ENCODE data around the gene NELL2.
"Not testable (repeated sequence)": the region's sequence is repeated elsewhere in the genome, so short reads cannot be mapped to it uniquely, and the experiment has no call there.

Gene NELL2

GRCh38 chr12:44775901-44776300, 100.2 kb downstream of the NELL2 start:
- DNase-seq, result no peak

- no peak for DNase-seq
These were observed 101.2 kb downstream of the NELL2 start for GRCh38 chr12:44774815-44775411.

- DNase-seq, result no peak
These were observed 104.6 kb downstream of the NELL2 start for GRCh38 chr12:44771485-44772021.

GRCh38 chr12:44765796-44766195, 110.3 kb downstream of the NELL2 start:
- no peak for DNase-seq

GRCh38 chr12:44763021-44763420, 113.1 kb downstream of the NELL2 start:
- no peak for DNase-seq

GRCh38 chr12:44759289-44759688, 116.8 kb downstream of the NELL2 start:
- DNase-seq, result no peak

GRCh38 chr12:44750468-44750867, 125.6 kb downstream of the NELL2 start:
- DNase-seq, result no peak

GRCh38 chr12:44749566-44749965, 126.5 kb downstream of the NELL2 start:
- no peak for DNase-seq

- DNase-seq, result no peak
These were observed 127.1 kb downstream of the NELL2 start for GRCh38 chr12:44748950-44749468.

GRCh38 chr12:44741292-44741980, 134.7 kb downstream of the NELL2 start:
- DNase-seq, result not testable (repeated sequence)

- no peak for DNase-seq
These were observed 138.1 kb downstream of the NELL2 start for GRCh38 chr12:44738051-44738450.

- no peak for DNase-seq
These were observed 147.5 kb downstream of the NELL2 start for GRCh38 chr12:44728566-44728965.

- no peak for DNase-seq
These were observed 155.8 kb downstream of the NELL2 start for GRCh38 chr12:44720265-44720664.

GRCh38 chr12:44717612-44718011, 158.5 kb downstream of the NELL2 start:
- no peak for DNase-seq

- DNase-seq, result no peak
These were observed 159.4 kb downstream of the NELL2 start for GRCh38 chr12:44716711-44717110.

GRCh38 chr12:44711736-44712135, 164.4 kb downstream of the NELL2 start:
- no peak for DNase-seq

GRCh38 chr12:44709166-44709565, 166.9 kb downstream of the NELL2 start:
- DNase-seq, result no peak

GRCh38 chr12:44708218-44708617, 167.9 kb downstream of the NELL2 start:
- DNase-seq, result peak; percentile 11

- DNase-seq, result no peak
These were observed 172.8 kb downstream of the NELL2 start for GRCh38 chr12:44703182-44703910.

- DNase-seq, result no peak
These were observed 178.6 kb downstream of the NELL2 start for GRCh38 chr12:44697511-44697910.

GRCh38 chr12:44696542-44696941, 179.6 kb downstream of the NELL2 start:
- DNase-seq, result no peak

GRCh38 chr12:44694017-44694416, 182.1 kb downstream of the NELL2 start:
- no peak for DNase-seq

- no peak for DNase-seq
These were observed 186.5 kb downstream of the NELL2 start for GRCh38 chr12:44689587-44689986.
